A673 (cell line): Measurements from ENCODE around the gene ZNF23. TPM values are rescaled to one million over a fixed set of nuclear protein-coding genes. Genes with fewer than 3 reads are reported as not detected.

ENCODE experiments used
- BruUV-seq: library from RNA; stranded (reverse); fragments of 400-500 nt; replicated peaks from 2 replicates; lab custom pipeline; 2021; lab: Mats Ljungman, UMichigan
- CTCF ChIA-PET: fragments of 300-600 bp; sonication (Branson Sonifier 250); formaldehyde crosslinking; loops from one replicate; lab custom pipeline; 2022; ENCODE audit warnings: antibody characterized with exemption; lab: Charles Lee
- POLR2A ChIA-PET: fragments of 300-600 bp; sonication (Branson Sonifier 250); formaldehyde crosslinking; loops from one replicate; lab custom pipeline; 2022; ENCODE audit warnings: antibody characterized with exemption; ENCODE audit not compliant: low non-redundant PET; lab: Charles Lee
- DNase-seq: peaks from one replicate; pipeline ENCODE4 v3.0.0-alpha.2; 2015; ENCODE audit warnings: low spot score
- H3K27ac ChIP-seq: fragments of 200-600 bp; sonication (generic); 2 replicates; pipeline ENCODE4 v1.5.1; 2016; ENCODE audit warnings: mixed run types, low read depth, mild to moderate bottlenecking, mixed read lengths, antibody characterized with exemption, low read length; ENCODE audit not compliant: poor library complexity, severe bottlenecking
- H3K27me3 ChIP-seq: fragments of 200-600 bp; sonication (generic); replicated peaks from 2 replicates; pipeline ENCODE4 v1.6.1; 2017; ENCODE audit warnings: mixed run types, low read depth, mild to moderate bottlenecking, mixed read lengths, antibody characterized with exemption, low read length; ENCODE audit not compliant: insufficient read depth, poor library complexity
- H3K36me3 ChIP-seq: fragments of 200-600 bp; sonication (generic); 2 replicates; pipeline ENCODE4 v1.6.1; 2016; ENCODE audit warnings: mixed run types, mild to moderate bottlenecking, mixed read lengths, antibody characterized with exemption, low read length; ENCODE audit not compliant: insufficient read depth, poor library complexity, severe bottlenecking
- H3K4me1 ChIP-seq: fragments of 200-600 bp; sonication (generic); 2 replicates; pipeline ENCODE4 v1.6.1; 2017; ENCODE audit warnings: mixed run types, mild to moderate bottlenecking, mixed read lengths, antibody characterized with exemption, low read length; ENCODE audit not compliant: insufficient read depth, poor library complexity, severe bottlenecking
- H3K4me3 ChIP-seq: fragments of 200-600 bp; sonication (generic); 2 replicates; pipeline ENCODE4 v1.5.1; 2016; ENCODE audit warnings: low read depth, mixed run types, mild to moderate bottlenecking, mixed read lengths, low read length; ENCODE audit not compliant: poor library complexity, severe bottlenecking
- H3K9me3 ChIP-seq: fragments of 200-600 bp; sonication (generic); 2 replicates; pipeline ENCODE4 v1.6.1; 2016; ENCODE audit warnings: mixed run types, low read depth, mild to moderate bottlenecking, mixed read lengths, antibody characterized with exemption, low read length; ENCODE audit not compliant: poor library complexity, severe bottlenecking
- EZH2 ChIP-seq: fragments of 200-600 bp; sonication (generic); IDR thresholded peaks from 2 replicates; pipeline ENCODE4 v1.6.1; 2017; ENCODE audit warnings: borderline replicate concordance, low read depth, mild to moderate bottlenecking, mixed read lengths, antibody characterized with exemption, low read length; ENCODE audit not compliant: poor library complexity, severe bottlenecking
- intact Hi-C: fragments of 100-400 bp; cut with micrococcal nuclease; formaldehyde crosslinking; loops from one replicate; pipeline ENCODE4 v1.10.0; 2022; ENCODE audit not compliant: unreplicated experiment
- total RNA-seq: library from RNA; stranded (reverse); gene quantifications from 2 replicates; pipeline ENCODE4 v1.2.3, GENCODE V29; 2021
- TF ChIP-seq, protein P1 (sequence below): fragments of 300-800, 200-600 bp; sonication (generic); conservative IDR thresholded peaks from 2 replicates; pipeline ENCODE4 v1.5.1; 2017; ENCODE audit warnings: low read depth, mild to moderate bottlenecking, antibody characterized with exemption, low read length, moderate library complexity, mixed read lengths

The ZNF23 gene
- total RNA-seq, 1 experiment from 2014 or later: 10.2 TPM

- H3K4me3 ChIP-seq: no peak overlapping the region
- no TSS peak for BruUV-seq
- intact Hi-C loops: no loop called here
- no peak for TF ChIP-seq EZH2
- TF ChIP-seq, protein P1, sequence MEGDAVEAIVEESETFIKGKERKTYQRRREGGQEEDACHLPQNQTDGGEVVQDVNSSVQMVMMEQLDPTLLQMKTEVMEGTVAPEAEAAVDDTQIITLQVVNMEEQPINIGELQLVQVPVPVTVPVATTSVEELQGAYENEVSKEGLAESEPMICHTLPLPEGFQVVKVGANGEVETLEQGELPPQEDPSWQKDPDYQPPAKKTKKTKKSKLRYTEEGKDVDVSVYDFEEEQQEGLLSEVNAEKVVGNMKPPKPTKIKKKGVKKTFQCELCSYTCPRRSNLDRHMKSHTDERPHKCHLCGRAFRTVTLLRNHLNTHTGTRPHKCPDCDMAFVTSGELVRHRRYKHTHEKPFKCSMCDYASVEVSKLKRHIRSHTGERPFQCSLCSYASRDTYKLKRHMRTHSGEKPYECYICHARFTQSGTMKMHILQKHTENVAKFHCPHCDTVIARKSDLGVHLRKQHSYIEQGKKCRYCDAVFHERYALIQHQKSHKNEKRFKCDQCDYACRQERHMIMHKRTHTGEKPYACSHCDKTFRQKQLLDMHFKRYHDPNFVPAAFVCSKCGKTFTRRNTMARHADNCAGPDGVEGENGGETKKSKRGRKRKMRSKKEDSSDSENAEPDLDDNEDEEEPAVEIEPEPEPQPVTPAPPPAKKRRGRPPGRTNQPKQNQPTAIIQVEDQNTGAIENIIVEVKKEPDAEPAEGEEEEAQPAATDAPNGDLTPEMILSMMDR: no peak
- ChIA-PET POLR2A (no interaction called here), CTCF (no interaction called here)
- no peaks in the 10 kb centered on the region for H3K36me3 ChIP-seq
- H3K27ac ChIP-seq: no peak overlapping the region
- no peaks in the 10 kb centered on the region for H3K4me1 ChIP-seq
- peaks cover 60% of the 10 kb centered on the region for H3K27me3 ChIP-seq
- H3K9me3 ChIP-seq: no peaks in the 10 kb centered on the region
- DNase-seq: no peak
These were observed 39.0 kb downstream of the ZNF23 start for GRCh38 chr16:71423016-71423415.

DNA sequence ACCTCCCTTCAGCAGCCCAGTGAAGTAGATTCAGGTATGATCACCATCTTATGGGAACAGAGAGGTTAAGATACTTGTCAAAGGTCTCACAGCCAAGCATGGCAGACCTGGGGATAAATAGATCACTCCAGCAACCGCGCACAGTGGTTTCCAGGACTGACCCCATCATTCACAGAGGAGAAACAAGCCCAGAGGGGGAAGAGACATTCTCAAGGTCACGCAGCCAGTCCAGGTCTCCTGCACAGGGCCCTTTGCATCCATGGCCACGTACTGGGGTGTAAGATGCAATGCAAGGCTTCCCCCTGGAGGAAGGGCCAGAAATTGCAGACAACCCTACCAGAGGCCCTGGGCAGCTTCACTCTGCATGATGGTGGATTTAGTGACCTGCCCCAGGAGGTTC, 40.1 kb downstream of the ZNF23 start:
- no TSS peak for BruUV-seq
- no peak for DNase-seq
- Histone ChIP-seq H3K27ac (no peak overlapping the region), H3K27me3 (peaks cover 62% of the 10 kb centered on the region), H3K4me1 (no peaks in the 10 kb centered on the region), H3K9me3 (no peaks in the 10 kb centered on the region), H3K36me3 (no peaks in the 10 kb centered on the region), H3K4me3 (no peak overlapping the region)
- intact Hi-C loops: no loop called here
- CTCF ChIA-PET: no interaction called here
- no peak for TF ChIP-seq EZH2
- TF ChIP-seq, protein P1: peak; percentile 47
- POLR2A ChIA-PET: no interaction called here

- Histone ChIP-seq H3K4me1 (no peaks in the 10 kb centered on the region), H3K27ac (no peak overlapping the region), H3K4me3 (no peak overlapping the region), H3K27me3 (peaks cover 44% of the 10 kb centered on the region), H3K9me3 (no peaks in the 10 kb centered on the region), H3K36me3 (no peaks in the 10 kb centered on the region)
- intact Hi-C loops: loop anchor here (5.0 kb wide), 1 partner anchor 198 kb away; no protein-coding TSS in a partner anchor
- POLR2A ChIA-PET: no interaction called here
- TF ChIP-seq EZH2: no peak
- TF ChIP-seq, protein P1: no peak
- CTCF ChIA-PET: interaction anchor here (0.5 to 0.7 kb wide), 2 partner anchors 151 to 1837 kb away, joined by 3 to 4 read pairs; no protein-coding TSS in a partner anchor
- DNase-seq: no peak
- no TSS peak for BruUV-seq
These were observed 48.0 kb downstream of the ZNF23 start for GRCh38 chr16:71414038-71414437.
